ENCODE measurements around the gene ITPR2.
"Not testable (repeated sequence)": the region's sequence is repeated elsewhere in the genome, so short reads cannot be mapped to it uniquely, and the experiment has no call there.

The ITPR2 gene

GRCh38 chr12:26535826-26536225, 297.2 kb downstream of the ITPR2 start:
- in situ Hi-C loops (cut with MboI; ENCODE audit: low sequenced_read_pairs) = no loop called here

- in situ Hi-C loops (cut with MboI; ENCODE audit: low sequenced_read_pairs) = no loop called here
These were observed 298.9 kb downstream of the ITPR2 start for GRCh38 chr12:26534071-26534470.

- in situ Hi-C loops (cut with MboI; ENCODE audit: low sequenced_read_pairs) = no loop called here
These were observed 299.8 kb downstream of the ITPR2 start for GRCh38 chr12:26533211-26533610.

DNA sequence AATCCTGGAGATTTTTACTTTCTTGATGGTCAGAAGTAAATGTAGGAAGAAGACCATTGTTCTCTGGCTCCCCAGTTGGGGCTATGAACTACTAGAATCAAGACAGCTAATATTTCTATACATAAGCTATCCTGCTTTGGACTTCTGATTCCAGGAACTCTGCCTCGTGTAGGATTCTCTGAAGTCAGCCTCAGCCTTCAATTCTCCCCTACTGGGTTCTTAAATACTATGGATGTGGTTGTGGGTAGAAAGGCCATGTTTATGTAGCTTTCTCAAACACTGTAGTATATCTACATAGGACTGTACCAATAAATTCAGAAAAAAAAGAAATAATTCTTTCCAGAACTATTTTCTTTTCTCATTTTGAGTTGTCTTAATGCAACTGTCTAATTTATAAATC, 302.5 kb downstream of the ITPR2 start:
- in situ Hi-C loops (cut with MboI; ENCODE audit: low sequenced_read_pairs) = no loop called here

GRCh38 chr12:26528943-26529342, 304.1 kb downstream of the ITPR2 start:
- in situ Hi-C loops (cut with MboI; ENCODE audit: low sequenced_read_pairs) = no loop called here

- in situ Hi-C loops (cut with MboI; ENCODE audit: low sequenced_read_pairs) = no loop called here
These were observed 305.3 kb downstream of the ITPR2 start for GRCh38 chr12:26527682-26528081.

DNA sequence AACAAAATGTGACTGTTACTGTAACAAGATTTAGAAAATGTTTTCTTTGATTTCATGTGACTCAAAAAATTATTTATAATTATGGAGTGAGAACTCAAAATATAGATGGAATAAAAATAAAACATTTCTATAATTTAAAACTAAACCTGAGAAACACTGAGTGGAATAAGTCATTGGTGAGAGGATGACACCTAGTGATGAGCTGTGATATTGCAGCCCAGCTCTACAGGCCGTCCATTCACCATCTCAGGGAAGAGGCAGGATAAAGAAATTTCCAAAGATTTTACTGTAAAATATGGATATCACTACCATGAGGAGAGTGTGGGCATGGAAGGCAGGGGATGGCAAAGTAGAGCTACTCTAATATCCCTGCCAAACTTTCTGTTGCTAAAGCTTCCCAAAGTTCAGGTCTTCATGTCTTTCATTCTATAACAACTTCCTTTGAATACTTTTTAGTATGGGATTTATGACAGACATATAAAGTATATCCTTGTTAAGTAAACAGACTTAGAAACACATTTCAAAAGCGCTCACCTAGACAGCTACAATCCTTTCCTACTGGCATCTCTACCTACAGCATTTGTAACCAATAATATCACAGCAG, 308.0 kb downstream of the ITPR2 start:
- in situ Hi-C loops (cut with MboI; ENCODE audit: low sequenced_read_pairs) = no loop called here

- in situ Hi-C loops (cut with MboI; ENCODE audit: low sequenced_read_pairs) = no loop called here
These were observed 309.3 kb downstream of the ITPR2 start for GRCh38 chr12:26523708-26524150.

DNA sequence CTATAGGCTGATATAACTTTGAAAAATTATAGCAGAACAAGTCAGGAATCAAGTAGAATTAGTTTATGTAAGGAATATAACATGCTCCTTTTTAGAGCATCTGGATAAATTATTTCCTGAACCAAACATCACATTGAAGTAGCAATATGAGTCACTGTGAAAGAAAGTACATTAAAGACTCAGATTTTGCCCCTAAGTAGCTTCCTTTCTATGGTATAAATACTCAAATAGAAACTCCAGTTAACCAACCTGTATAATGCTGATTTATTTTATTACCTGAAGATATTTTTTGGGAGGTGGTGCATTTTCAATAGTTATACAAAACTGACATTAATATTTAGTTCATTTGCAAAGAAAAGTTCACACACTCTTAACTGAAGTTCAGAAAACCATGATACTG, 312.1 kb downstream of the ITPR2 start:
- in situ Hi-C loops (cut with MboI; ENCODE audit: low sequenced_read_pairs) = no loop called here

DNA sequence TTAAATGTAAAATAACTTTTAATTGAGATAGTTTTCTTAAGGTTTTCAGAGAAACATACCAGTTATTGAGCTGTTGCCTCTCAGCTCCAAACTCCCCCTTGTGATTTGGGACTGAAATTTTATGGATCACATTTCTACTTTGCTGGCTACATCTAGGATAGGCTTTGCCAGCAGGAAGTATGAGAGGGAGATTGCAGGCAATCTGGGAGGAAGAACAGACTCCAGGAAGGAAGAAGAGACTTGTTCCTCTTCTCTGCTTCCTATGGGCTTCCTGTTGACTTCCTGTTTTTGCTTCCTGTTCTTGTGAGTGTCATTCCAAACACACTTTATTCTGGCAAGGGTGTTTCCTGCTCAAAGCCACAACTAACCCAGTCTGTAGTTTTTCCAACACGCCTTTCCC, 312.9 kb downstream of the ITPR2 start:
- in situ Hi-C loops (cut with MboI; ENCODE audit: low sequenced_read_pairs) = no loop called here

DNA sequence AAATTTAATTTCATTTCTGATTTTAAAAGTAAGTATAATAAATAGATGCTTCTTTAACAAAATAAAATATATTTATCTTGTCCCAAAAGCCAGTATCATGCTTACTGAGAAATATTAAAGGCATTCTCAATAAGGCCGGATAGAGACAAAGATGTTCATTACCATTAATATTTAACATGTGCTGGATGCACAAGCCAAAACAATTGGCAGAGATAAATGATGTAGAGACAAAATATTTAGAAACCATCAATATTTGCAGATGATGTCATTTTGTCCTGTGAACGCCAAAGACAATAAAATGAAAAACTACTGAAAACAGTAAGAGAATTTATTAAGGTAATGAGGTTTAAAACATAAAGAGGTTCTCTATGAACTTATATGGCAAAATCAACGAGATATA, 313.5 kb downstream of the ITPR2 start:
- in situ Hi-C loops (cut with MboI; ENCODE audit: low sequenced_read_pairs) = no loop called here

GRCh38 chr12:26517320-26517719, 315.7 kb downstream of the ITPR2 start:
- in situ Hi-C loops (cut with MboI; ENCODE audit: low sequenced_read_pairs) = not testable (repeated sequence)

DNA sequence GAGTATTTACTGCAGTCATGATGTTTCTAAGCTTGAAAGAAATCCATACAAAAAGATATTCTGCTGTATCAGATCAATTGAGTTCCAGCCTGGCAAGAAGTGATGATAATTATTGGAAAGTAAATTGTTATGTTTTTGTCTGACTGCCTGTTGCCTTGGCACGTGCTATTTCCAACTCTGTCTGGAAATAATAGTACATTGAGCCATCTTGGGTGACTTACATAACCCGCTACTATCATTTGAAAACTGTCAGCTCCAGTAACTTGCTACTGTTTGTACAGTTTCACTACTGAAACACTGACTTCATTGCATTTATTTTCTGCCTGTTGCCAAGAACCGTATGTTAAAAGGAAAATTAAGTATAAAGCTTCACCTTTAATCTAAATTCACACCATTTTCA, 318.6 kb downstream of the ITPR2 start:
- in situ Hi-C loops (cut with MboI; ENCODE audit: low sequenced_read_pairs) = no loop called here

DNA sequence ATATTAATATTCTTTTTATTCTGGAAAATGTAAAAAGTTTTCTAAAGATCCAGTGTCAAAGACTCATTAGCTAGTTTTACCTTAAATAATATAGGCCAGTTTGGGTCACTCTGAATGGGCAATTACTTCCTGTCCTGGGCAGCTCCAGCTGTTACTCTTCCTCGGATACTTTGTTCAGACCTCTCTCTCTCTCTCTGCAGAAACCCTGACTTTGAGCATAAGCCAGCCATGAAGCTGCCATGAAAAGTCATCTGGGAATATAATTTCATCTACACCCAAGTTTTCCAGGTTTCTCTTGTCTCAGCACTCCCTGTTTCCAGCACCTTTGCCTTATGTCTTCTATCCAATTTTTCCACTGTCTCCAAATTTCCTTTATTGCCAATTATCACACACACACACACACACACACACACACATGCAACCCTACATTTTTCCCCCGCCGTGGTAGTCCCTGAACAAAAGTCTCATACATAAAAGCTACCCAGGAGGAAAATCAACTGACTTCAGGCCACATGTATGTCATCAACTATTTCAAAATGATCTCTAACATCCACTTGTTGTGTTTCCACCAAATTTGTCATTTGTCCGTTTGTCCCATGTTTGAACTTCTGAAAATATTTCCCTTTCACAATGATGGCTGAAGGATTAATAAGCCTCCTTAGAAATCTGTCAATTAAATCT, 319.5 kb downstream of the ITPR2 start:
- in situ Hi-C loops (cut with MboI; ENCODE audit: low sequenced_read_pairs) = no loop called here

- in situ Hi-C loops (cut with MboI; ENCODE audit: low sequenced_read_pairs) = no loop called here
These were observed 320.8 kb downstream of the ITPR2 start for GRCh38 chr12:26512213-26512612.

GRCh38 chr12:26510354-26510674, 322.7 kb downstream of the ITPR2 start:
- in situ Hi-C loops (cut with MboI; ENCODE audit: low sequenced_read_pairs) = no loop called here

GRCh38 chr12:26507613-26508012, 325.4 kb downstream of the ITPR2 start:
- in situ Hi-C loops (cut with MboI; ENCODE audit: low sequenced_read_pairs) = no loop called here

DNA sequence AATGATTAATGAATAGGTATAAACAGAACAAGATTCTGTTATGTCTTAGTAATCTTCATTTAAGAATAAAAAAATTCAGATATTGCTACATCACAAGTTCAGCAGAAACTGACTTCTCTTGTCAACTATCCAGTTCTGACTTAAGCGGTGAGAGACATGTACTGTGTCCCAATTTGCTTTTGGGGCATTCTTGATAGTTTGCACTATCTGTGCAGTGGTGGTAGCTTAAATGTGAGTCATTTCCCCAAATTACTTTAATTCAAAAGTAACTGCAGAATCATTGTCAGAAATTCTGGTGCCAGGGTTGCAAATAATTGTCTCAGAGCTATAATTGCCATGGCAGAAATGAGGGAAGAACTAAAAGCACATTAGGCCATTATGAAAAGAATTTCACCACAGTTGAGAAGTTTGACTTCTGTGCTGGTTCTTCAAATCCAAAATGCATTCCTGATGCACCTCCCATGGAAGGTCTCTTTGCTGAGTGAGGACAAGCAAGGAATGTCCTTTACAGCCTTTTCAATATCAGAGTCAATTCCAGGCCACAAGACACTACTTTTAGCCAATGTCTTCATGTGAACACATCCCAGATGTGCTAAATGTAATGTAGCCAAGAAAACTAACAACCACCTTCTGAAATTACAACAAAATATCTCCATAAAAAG, 332.9 kb downstream of the ITPR2 start:
- in situ Hi-C loops (cut with MboI; ENCODE audit: low sequenced_read_pairs) = no loop called here

- in situ Hi-C loops (cut with MboI; ENCODE audit: low sequenced_read_pairs) = no loop called here
These were observed 336.8 kb downstream of the ITPR2 start for GRCh38 chr12:26496170-26496569.

GRCh38 chr12:26493656-26494055, 339.3 kb downstream of the ITPR2 start:
- in situ Hi-C loops (cut with MboI; ENCODE audit: low sequenced_read_pairs) = no loop called here

DNA sequence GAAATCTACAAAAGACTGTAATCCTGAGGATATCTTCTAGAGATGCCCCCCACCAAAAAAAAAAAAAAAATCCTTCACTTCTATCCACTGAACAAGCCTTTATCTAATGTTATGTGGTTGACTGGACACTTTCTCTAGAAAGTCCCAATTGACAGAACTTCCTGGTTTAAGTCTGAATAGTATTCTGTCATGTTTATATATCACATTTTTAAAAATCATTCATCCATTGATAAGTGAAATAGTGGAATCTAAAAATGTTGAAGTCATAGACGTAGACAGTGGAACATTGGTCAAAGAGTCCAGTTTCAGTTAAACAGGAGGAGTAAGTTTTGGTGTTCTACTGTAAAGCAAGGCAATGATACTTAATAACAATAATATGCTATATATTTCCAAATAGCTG, 340.6 kb downstream of the ITPR2 start:
- in situ Hi-C loops (cut with MboI; ENCODE audit: low sequenced_read_pairs) = no loop called here

DNA sequence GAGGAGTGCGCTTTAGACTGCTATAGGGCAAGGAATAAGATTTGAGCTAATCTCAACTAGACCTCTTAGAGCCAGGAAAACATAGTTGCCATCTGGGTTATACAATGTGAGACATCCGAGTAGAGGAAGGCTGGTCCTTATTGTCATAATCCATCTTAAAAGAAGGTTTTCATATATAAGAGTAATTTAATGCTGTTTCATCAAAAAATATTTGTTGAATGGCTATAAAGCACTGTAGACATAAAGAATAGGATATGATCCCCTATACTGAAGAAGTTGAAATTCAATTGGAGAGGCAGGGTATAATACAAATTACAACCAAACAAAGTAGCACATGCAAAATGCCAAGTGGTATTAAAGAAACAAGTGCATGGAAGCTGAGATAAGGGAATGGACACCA, 343.1 kb downstream of the ITPR2 start:
- in situ Hi-C loops (cut with MboI; ENCODE audit: low sequenced_read_pairs) = no loop called here
